ENCODE data around the gene CACNA1C.

GRCh38 chr12:2138294-2138693 lies 85.5 kb downstream of the CACNA1C start:
- TF ChIP-seq POLR2A (IDR thresholded peaks at IDR 0.05) (no peak), CTCF (IDR thresholded peaks at IDR 0.05) (no peak)

All from tibial nerve (tissue), 3 donors.